CD4-positive, alpha-beta T cell treated with Interleukin-4 for 4 hours (primary cell): Measurements from ENCODE around the gene IGF1R.

Experiments
- DNase-seq: peaks from one replicate; pipeline ENCODE4 v3.0.0-alpha.2; 2020

Gene IGF1R

GRCh38 chr15:98896802-98897732 is 248.7 kb downstream of the IGF1R start:
- no peak for DNase-seq

- no peak for DNase-seq
Observed at GRCh38 chr15:98898122-98898521, 249.8 kb downstream of the IGF1R start.

GRCh38 chr15:98899272-98900021 is 251.1 kb downstream of the IGF1R start:
- no peak for DNase-seq

- no peak for DNase-seq
Observed at GRCh38 chr15:98900356-98900755, 252.0 kb downstream of the IGF1R start.

GRCh38 chr15:98901434-98902072 is 253.2 kb downstream of the IGF1R start:
- DNase-seq, result no peak

GRCh38 chr15:98902931-98903330 is 254.6 kb downstream of the IGF1R start:
- no peak for DNase-seq

- no peak for DNase-seq
Observed at GRCh38 chr15:98903377-98904018, 255.2 kb downstream of the IGF1R start.

GRCh38 chr15:98904544-98904943 is 256.2 kb downstream of the IGF1R start:
- DNase-seq, result no peak

GRCh38 chr15:98905963-98906711 is 257.8 kb downstream of the IGF1R start:
- DNase-seq, result no peak

GRCh38 chr15:98906712-98907083 is 258.4 kb downstream of the IGF1R start:
- no peak for DNase-seq

GRCh38 chr15:98907927-98908471 is 259.7 kb downstream of the IGF1R start:
- DNase-seq, result no peak

- no peak for DNase-seq
Observed at GRCh38 chr15:98909968-98910885, 261.9 kb downstream of the IGF1R start.

GRCh38 chr15:98914626-98915025 is 266.3 kb downstream of the IGF1R start:
- DNase-seq, result no peak

GRCh38 chr15:98916826-98917225 is 268.5 kb downstream of the IGF1R start:
- no peak for DNase-seq

- no peak for DNase-seq
Observed at GRCh38 chr15:98917417-98917816, 269.1 kb downstream of the IGF1R start.

GRCh38 chr15:98920091-98920880 is 271.9 kb downstream of the IGF1R start:
- no peak for DNase-seq

- DNase-seq, result no peak
Observed at GRCh38 chr15:98923171-98923570, 274.8 kb downstream of the IGF1R start.

GRCh38 chr15:98923579-98923978 is 275.2 kb downstream of the IGF1R start:
- DNase-seq, result no peak

- no peak for DNase-seq
Observed at GRCh38 chr15:98924401-98925049, 276.2 kb downstream of the IGF1R start.
